HG03354 (cell line): ENCODE measurements around the gene MALT1.
A peak's percentile ranks its signal among the peaks of the same experiment; 100 is the strongest.

Experiments used
- ATAC-seq: cut with Tn5 transposase; IDR thresholded peaks from one replicate; pipeline ENCODE4 v1.9.1; 2021; ENCODE audit warnings: mild to moderate bottlenecking; ENCODE audit not compliant: unreplicated experiment, poor library complexity, severe bottlenecking

The MALT1 gene

DNA sequence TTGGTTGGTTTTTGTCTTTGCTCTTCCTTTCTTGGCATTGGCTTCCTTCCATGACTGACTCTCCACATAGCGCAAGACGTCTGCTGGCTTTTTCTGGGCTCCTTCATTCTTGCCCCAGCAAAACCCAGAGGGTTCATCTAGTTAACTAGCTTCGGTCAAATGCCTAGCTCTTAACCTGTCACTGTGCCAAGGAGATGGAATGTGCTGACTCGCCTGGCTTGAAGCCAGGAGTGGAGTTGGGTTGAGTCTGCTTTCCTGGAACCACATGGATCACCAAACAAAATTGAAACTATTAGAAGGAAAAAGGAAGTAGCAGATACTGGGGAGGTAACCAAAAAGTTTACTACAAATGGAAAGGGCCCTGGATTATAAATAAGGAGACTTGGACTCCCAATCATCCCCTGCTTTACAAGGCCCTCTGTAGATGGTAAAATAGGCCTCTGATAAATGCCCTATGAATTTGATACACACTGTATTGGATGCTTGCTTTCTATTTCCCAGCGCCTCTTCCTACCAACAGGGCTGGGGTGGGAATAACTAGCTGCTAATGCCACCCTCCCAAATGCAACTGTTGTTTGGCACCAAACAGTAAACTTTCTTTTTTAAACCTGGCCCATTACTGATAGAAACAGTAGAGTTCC, 11.3 kb downstream of the MALT1 start:
- ATAC-seq, result no peak

- ATAC-seq, result peak; percentile 79
Observed at GRCh38 chr18:58687871-58688308, 16.6 kb downstream of the MALT1 start.

- ATAC-seq, result no peak
Observed at GRCh38 chr18:58690259-58690658, 19.0 kb downstream of the MALT1 start.

DNA sequence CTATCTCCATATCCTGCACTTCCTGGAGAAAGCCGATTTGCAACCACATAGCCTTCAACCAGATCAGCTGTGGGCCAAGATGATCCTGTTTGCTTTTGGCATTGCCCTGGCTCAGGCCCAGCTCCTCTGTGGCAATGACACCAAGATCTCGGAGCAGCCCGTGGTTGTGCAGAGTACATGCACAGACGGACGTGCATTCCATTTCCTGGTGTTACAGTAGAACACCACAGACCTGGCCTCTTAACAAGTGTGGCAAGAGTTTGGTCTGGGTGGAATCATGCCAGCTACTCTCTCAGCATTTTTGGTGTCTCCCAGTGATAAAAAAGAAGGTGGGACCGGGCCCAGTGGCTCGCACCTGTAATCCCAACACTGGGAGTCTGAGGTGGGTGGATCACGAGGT, 20.0 kb downstream of the MALT1 start:
- no peak for ATAC-seq

- ATAC-seq, result no peak
Observed at GRCh38 chr18:58692422-58693185, 21.3 kb downstream of the MALT1 start.

DNA sequence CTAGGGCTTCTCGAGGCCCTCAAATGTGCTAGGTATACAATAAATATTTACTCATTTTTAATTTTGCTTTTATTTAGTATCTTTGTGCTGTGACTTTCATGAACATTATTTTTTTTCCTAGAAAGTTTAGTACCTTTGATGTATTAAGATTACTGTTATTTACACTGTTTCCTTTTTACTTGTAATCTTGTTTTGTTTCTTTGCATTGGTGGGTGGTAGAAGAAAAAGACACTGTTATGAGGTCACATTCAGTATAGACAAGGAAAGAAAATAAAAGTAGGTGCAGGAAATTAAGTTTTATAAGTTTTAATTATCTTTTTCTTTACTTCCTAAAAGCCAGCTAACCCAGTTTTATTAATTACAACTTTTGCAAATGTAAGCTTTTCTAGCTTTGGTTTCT, 23.0 kb downstream of the MALT1 start:
- no peak for ATAC-seq

DNA sequence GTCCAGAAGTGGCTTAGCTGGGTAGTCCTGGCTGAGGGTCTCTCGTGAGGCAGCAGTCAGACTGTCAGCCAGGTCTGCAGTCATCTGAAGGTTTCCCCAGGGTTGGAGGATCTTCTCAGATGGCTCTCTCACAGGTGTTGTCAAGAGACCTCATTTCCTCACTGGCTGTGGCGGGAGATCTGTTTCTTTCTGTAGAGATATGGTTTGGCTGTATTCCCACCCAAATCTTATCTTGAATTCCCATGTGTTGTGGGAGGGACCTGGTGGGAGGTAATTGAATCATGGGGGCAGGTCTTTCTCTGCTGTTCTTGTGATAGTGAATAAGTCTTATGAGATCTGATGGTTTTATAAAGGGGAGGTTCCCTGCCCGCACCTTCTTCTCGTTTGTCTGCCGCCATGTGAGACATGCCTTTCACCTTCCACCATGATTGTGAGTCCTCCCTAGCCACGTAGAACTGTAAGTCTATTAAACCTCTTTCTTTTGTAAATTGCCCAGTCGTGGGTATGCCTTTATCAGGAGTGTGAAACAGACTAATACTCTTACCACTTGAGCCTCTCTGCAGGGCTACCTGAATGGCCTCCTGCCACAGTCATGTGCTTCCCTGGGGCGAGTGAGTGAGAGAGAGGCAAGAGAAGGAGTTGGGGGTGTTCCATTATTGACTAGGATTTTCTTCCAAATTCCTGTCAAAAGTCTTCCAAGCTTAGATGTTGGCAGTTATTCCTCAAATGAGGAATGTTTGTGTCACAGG, 23.6 kb downstream of the MALT1 start:
- no peak for ATAC-seq

GRCh38 chr18:58695772-58696171, 24.5 kb downstream of the MALT1 start:
- no peak for ATAC-seq

DNA sequence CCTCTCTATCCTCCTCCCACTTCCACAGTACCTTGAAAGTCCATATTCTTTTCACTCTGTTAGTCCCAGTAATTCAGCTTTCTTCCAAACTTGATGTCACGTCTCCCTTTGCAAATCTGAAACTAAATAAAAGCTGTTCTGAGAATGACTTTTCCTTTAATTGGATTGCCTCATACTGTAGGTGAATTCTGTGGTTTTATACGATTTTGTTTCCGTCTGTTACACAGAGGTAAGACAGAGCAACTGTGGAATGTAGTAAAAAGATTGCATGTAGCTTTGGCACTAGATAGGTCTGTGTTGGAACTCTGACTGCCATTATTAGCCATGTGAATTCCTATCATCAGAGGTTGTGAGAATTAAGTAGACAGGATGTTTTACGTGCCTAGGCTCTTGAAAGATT, 25.9 kb downstream of the MALT1 start:
- ATAC-seq, result no peak

DNA sequence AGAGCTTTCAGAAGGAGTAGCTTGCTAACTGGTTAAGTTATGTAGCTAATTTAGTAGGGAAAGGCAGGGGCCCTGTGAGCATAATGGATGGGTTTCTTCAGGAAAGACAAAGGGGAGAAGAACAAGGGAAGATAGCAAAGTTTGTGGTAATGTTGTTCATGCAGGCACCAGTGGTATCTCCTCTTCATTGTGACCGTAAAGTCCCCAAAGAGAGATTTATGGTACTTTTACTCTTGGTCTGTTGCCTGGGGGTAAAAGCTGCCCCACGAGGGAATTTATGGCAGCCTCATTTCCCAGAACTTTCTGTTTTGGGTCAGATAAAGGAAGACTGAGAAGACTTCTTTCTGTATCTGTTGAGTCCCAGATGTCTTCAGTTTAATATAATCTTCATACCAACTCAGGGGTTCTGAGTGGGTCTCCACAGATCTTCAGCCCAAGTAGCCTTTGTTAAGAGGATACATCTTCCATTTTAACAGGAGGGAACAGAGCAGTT, 27.5 kb downstream of the MALT1 start:
- no peak for ATAC-seq

GRCh38 chr18:58699551-58699950, 28.3 kb downstream of the MALT1 start:
- no peak for ATAC-seq

GRCh38 chr18:58700209-58700608, 28.9 kb downstream of the MALT1 start:
- no peak for ATAC-seq

- ATAC-seq, result no peak
Observed at GRCh38 chr18:58712930-58713329, 41.7 kb downstream of the MALT1 start.

DNA sequence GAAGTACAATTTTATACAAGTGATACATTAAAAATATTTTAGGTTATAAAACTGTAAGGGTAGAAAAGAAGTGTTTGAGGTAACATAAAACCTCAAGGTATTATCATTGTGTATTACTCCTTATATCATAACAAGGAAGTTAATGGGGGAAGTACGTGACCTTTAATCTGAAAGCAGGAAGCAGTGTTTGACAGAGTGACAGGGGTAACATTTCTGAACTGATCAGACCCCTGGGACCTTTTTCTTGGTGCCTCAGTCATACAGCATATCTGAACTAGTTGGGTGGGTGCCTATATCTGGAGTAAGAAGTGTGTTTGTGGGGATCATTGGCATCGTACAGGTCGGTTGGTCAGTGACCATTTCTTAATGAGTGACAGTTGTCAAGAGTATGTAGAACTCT, 43.0 kb downstream of the MALT1 start:
- no peak for ATAC-seq

DNA sequence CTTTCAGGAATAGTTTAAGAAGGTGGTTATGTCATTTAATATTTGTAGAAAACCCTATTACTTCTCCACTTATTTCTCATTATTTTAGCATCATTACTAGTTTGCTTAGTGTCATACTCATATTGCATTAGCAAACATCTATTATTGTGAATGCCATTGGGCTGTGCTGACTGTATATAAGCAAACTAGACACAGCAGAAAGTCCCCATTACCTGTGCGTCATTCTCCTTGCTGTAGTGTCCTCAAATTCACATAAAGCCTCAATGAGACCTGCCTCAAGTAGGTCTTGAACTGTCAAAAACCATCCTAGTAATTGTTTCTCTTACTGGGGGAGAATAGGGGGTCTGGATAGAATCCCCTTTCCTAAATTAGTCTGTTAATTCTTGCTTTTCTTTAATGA, 43.6 kb downstream of the MALT1 start:
- no peak for ATAC-seq

- ATAC-seq, result no peak
Observed at GRCh38 chr18:58715540-58715939, 44.3 kb downstream of the MALT1 start.

DNA sequence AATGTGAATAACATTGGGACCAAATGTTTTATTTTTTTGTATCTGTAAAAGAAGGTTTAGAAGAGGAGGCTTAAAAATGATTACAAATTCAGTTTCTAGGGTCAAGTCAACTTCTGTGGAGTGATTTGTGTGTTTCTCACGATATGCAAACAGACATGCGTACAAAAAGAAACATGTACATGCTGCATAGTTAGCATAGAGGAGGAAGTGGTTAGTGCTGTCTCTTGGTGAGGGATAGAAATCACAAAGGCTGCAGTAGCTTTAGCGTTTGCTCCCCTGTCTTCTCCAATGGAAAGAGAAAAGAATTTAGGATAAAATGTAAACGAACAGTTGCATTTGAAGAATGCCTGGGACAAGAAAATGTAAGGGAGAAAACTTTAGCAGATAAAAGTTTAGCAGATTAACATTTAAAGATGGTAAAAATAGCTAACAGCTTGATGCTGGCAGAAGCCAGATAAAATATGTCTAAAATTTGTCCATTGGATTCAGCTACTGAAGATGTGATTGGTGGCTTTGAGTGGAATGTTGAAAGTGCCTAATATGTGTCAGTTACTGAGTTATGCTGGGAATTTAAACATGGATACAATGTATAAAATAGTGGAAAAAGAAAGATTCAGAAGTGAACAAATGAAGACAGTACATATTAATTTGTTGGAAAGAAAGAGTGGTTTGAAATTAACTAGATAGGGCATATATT, 44.9 kb downstream of the MALT1 start:
- peak; percentile 74 for ATAC-seq

GRCh38 chr18:58721566-58722239, 50.4 kb downstream of the MALT1 start:
- ATAC-seq, result no peak

- no peak for ATAC-seq
Observed at GRCh38 chr18:58723810-58724602, 52.7 kb downstream of the MALT1 start.
